HL-60 (cell line): ENCODE data around the gene CD3D.

Experiments
- GABPA ChIP-seq: IDR thresholded peaks from 2 replicates; pipeline ENCODE4 v1.6.1; 2012; ENCODE audit warnings: low read depth
- POLR2AphosphoS5 ChIP-seq: IDR thresholded peaks from 2 replicates; pipeline ENCODE4 v1.6.1; 2012; ENCODE audit warnings: low read depth
- SPI1 ChIP-seq: IDR thresholded peaks from 2 replicates; pipeline ENCODE4 v1.6.1; 2012; ENCODE audit warnings: low read depth, mild to moderate bottlenecking, borderline replicate concordance
- TF ChIP-seq, protein P1 (sequence below): IDR thresholded peaks from one replicate; pipeline ENCODE4 v1.5.1; 2011; ENCODE audit warnings: low read length, control low read depth, inconsistent platforms; ENCODE audit not compliant: insufficient read depth
- TF ChIP-seq, protein P2 (sequence below): IDR thresholded peaks from 2 replicates; pipeline ENCODE4 v1.6.1; 2012; ENCODE audit warnings: low read depth; ENCODE audit not compliant: insufficient replicate concordance

DNA sequence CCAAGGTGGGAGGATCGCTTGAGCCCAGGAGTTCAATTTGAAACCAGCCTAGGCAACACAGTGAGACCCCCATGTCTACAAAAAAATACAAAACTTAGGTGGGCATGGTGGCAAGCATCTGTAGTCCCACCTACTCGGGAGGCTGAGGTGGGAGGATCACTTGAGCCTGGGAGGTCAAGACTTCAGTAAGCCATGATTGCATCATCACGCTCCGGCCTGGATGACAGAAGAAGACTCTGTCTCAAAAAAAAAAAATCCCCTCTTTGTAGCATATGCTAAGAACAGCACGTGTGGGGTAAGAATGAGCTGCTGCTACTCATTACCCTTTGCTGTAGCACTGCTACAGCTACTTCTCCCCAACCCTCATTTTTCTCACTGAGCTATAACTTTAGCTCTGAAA lies 31.4 kb upstream of the CD3D start:
- TF ChIP-seq, protein P1, sequence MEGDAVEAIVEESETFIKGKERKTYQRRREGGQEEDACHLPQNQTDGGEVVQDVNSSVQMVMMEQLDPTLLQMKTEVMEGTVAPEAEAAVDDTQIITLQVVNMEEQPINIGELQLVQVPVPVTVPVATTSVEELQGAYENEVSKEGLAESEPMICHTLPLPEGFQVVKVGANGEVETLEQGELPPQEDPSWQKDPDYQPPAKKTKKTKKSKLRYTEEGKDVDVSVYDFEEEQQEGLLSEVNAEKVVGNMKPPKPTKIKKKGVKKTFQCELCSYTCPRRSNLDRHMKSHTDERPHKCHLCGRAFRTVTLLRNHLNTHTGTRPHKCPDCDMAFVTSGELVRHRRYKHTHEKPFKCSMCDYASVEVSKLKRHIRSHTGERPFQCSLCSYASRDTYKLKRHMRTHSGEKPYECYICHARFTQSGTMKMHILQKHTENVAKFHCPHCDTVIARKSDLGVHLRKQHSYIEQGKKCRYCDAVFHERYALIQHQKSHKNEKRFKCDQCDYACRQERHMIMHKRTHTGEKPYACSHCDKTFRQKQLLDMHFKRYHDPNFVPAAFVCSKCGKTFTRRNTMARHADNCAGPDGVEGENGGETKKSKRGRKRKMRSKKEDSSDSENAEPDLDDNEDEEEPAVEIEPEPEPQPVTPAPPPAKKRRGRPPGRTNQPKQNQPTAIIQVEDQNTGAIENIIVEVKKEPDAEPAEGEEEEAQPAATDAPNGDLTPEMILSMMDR, result no peak
- TF ChIP-seq GABPA (no peak), POLR2AphosphoS5 (no peak), SPI1 (no peak)
- TF ChIP-seq, protein P2, sequence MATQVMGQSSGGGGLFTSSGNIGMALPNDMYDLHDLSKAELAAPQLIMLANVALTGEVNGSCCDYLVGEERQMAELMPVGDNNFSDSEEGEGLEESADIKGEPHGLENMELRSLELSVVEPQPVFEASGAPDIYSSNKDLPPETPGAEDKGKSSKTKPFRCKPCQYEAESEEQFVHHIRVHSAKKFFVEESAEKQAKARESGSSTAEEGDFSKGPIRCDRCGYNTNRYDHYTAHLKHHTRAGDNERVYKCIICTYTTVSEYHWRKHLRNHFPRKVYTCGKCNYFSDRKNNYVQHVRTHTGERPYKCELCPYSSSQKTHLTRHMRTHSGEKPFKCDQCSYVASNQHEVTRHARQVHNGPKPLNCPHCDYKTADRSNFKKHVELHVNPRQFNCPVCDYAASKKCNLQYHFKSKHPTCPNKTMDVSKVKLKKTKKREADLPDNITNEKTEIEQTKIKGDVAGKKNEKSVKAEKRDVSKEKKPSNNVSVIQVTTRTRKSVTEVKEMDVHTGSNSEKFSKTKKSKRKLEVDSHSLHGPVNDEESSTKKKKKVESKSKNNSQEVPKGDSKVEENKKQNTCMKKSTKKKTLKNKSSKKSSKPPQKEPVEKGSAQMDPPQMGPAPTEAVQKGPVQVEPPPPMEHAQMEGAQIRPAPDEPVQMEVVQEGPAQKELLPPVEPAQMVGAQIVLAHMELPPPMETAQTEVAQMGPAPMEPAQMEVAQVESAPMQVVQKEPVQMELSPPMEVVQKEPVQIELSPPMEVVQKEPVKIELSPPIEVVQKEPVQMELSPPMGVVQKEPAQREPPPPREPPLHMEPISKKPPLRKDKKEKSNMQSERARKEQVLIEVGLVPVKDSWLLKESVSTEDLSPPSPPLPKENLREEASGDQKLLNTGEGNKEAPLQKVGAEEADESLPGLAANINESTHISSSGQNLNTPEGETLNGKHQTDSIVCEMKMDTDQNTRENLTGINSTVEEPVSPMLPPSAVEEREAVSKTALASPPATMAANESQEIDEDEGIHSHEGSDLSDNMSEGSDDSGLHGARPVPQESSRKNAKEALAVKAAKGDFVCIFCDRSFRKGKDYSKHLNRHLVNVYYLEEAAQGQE, result no peak
